Activated T-helper 1 cell treated with Interleukin-2 at 50 U/mL for 16 hours (primary cell): ENCODE measurements around the gene NUDCD3.

Source experiments
- DNase-seq: peaks from one replicate; pipeline ENCODE4 v3.0.0-alpha.2; 2020; ENCODE audit warnings: low read depth

NUDCD3 gene

GRCh38 chr7:44490351-44491200 lies at the start of gene NUDCD3:
TSS of gene NUDCD3 (minus strand) at chr7:44490658. CDS start at chr7:44490600, 58 bp downstream.
- peak; percentile 63 for DNase-seq

DNA sequence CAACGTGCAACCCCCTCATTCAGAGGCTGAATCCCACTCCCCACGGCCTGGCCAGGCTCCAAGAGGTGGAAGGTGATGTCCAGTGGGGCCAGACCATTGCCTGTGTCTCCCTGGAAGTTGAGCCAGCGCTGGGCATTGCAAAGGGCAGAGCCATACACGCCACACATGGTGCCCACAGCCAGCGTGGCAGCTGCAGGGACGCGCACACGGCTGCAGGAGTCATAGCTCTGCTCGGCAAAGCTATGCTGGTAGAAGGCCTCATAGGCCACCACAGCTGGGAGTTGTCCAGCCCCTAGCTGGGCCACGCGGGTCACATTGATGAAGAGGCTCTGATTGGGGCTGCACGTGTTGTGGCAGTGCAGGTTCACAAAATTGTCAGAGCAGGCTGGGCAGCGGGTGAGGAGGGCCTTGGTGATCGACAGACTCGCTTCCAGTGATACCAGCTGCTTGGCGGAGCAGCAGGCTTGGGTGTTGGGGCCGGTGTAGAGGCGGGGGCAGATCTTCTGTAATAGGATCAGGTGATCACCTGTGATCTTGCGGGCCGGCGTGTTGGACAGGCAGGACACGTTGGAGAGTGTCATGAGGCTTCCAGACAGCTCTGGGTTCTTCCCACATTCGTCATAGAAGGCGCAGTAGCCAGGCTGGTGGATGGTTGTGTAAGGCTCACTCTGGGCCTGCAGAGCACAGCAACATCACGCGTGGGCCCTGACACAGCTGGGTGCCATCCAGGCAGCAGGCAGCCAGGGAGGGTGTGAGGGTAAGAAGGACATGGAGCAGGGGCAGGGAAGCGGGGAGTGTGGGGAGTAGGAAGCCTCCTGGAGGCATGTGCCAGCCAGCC lies 49.4 kb upstream of the NUDCD3 start:
- DNase-seq: no peak

DNA sequence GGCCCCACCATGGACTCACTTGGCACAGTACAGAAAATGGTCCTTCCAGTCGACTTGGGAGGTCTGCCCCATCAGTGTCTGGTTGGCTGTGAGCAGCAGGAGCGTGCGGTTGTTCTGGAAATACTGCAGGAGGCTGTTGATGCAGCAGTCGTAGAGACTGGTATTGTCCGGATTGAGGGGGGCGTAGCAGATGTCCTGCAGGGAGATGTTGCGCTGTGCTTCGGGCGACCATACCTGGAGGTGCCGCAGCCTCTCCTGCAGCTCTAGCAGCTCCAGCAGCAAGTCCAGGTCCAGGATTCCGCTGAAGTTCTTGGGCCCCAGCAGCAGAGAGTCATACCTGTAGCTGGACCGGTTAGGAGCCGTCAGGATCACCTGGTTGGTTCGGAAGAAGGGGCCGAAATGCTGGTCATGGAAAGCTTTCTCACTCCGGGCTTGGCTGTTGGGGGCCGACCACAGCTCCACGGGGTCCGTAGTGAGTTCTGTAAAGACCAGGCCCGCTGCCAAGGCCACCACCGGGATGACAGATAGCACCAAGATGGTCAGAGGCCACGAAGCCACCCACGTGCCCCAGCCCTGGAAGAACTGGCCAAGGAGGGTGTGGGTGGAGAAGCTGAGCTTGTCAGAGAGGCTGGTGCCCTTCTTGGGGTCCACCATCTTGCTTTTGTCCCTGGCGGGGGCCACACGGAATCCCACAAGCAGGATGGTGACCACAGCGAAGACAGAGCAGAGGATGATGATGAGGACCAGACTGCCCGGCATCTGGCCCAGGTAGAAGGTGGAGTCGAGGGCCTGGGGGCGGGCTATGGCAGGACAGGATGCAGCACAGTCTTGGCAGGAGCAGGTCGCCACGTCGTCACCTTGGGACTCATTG lies 48.6 kb upstream of the NUDCD3 start:
- no peak for DNase-seq

- no peak for DNase-seq
Observed at GRCh38 chr7:44538093-44538797, 47.8 kb upstream of the NUDCD3 start.

GRCh38 chr7:44537442-44537841 lies 47.0 kb upstream of the NUDCD3 start:
- no peak for DNase-seq

- no peak for DNase-seq
Observed at GRCh38 chr7:44536090-44536489, 45.6 kb upstream of the NUDCD3 start.

- DNase-seq: no peak
Observed at GRCh38 chr7:44535348-44536064, 45.0 kb upstream of the NUDCD3 start.

DNA sequence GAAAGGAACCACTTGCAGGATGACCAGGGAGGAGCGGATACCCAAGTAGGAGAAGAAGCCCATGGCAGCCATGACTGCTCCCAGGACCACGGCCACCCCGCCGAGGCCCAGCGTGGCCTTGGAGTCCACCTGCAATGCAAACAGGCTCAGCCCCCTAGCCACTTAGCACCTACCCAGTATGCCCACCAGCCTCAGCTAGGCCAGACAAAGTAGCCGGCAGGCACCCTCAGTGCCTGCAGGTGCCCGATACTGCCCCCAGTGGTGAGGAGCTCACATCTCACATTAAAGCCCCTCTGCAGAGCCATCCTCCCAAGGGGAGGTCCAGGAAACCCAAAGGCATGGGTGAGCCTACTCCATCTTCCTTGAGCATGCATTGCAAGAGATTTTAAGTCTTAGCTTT lies 44.0 kb upstream of the NUDCD3 start:
- peak; percentile 5 for DNase-seq

GRCh38 chr7:44534087-44534486 lies 43.6 kb upstream of the NUDCD3 start:
- no peak for DNase-seq

GRCh38 chr7:44533301-44534055 lies 43.0 kb upstream of the NUDCD3 start:
- no peak for DNase-seq

GRCh38 chr7:44531421-44532380 lies 41.2 kb upstream of the NUDCD3 start:
- DNase-seq: no peak

DNA sequence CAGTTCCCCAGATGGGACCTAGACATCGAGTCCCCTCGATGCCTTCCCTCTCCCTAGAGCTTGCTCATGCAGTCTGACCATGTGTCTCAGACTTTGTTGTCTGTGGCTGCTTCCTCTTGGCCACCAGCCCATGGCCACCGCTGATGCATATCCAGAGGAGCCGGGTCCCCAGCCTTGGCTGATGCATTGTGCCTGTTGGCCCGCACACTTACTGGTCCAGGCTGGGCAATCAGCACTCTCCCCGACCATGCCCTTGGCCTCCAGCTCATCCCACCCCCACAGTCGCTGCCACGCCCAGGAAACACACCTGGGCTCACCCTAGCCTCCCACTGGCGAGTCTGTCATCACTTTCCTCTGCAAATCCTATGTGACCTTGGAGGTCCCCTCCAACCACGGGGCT lies 40.5 kb upstream of the NUDCD3 start:
- DNase-seq: no peak

- no peak for DNase-seq
Observed at GRCh38 chr7:44524811-44525388, 34.4 kb upstream of the NUDCD3 start.

DNA sequence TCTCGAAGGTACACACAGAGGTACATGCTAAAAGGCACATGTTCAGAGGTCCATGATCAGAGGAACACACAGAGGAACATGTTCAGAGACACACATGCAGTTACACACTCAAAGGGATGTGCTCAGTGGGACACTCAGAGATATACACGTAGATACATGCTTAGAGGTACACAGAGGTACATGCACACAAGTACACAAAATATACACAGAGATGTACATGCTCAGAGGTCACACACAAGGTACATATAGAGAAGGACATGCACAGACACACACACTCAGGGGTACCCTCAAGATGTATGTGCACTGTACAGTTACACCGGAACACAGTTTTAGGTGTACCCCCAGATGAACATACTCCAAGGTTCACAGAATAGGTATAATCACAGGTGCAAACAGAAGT lies 31.9 kb upstream of the NUDCD3 start:
- DNase-seq: no peak

DNA sequence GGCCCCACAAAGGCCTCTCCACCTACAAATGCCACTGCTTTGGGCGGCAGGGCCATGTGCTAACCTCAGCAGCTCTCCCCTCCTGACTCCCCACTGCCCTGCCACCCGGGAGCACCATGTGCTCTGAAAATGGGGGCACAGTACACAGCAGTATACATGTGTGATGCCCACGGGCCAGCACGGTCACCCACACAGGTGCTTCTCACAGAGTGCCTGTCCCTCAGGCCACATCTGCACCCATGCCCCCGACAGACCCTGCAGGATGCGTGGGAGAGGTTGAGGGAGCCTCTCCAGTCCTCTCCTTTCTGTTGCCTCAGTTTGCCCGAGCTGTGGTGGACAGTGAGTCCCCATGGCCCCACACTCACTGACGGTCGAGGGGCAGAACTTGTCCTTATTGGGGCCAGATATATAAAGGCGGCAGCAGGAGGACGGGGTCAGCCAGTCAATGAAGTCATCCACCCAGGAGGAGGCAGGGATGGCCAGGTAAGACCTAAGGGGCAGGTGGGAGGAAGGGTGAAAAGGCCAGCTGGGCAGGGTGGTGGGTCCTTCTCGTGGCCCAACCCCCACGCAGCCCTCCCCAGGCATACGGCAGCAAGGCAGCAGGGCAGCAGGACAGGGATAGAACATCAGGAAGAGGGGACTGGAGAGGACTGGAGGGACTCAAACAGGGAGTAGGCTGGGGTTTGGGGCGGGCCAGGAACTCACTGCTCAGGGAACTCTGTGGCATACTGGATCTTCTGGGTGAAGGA lies 31.1 kb upstream of the NUDCD3 start:
- DNase-seq: no peak

GRCh38 chr7:44520574-44520973 lies 30.1 kb upstream of the NUDCD3 start:
- DNase-seq: no peak

GRCh38 chr7:44519546-44519945 lies 29.1 kb upstream of the NUDCD3 start:
- no peak for DNase-seq

- DNase-seq: no peak
Observed at GRCh38 chr7:44518761-44519160, 28.3 kb upstream of the NUDCD3 start.
